GM19025 (cell line): Measurements from ENCODE around the gene MBNL3.
A peak's percentile ranks its signal among the peaks of the same experiment; 100 is the strongest.
"Not testable (repeated sequence)": the region's sequence is repeated elsewhere in the genome, so short reads cannot be mapped to it uniquely, and the experiment has no call there.

Experiments
- ATAC-seq: cut with Tn5 transposase; IDR thresholded peaks from one replicate; pipeline ENCODE4 v1.9.1; 2021; ENCODE audit warnings: mild to moderate bottlenecking, low read depth, moderate library complexity; ENCODE audit not compliant: unreplicated experiment

Gene MBNL3

GRCh38 chrX:132384301-132384700, 104.5 kb downstream of the MBNL3 start:
- ATAC-seq: no peak

DNA sequence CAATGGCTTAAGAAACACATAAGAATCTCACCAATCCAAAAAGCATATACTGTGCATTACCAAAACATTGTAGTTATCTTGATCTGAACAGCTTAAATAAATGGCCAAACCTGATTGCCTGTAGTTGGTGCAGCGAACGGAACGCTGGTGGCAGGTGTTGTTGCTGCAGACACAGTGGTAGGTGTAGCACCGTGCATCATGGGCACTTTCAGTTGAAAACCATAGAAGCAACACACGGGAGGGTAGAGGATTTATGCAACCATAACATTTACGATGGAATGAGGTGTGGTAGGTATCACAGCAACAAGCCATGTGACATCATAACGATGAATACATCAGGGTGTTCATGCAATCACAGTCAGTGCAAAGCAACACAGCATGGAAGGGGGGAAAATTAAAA, 106.8 kb downstream of the MBNL3 start:
- no peak for ATAC-seq

GRCh38 chrX:132378281-132378680, 110.6 kb downstream of the MBNL3 start:
- ATAC-seq: no peak

GRCh38 chrX:132375941-132376340, 112.9 kb downstream of the MBNL3 start:
- no peak for ATAC-seq

DNA sequence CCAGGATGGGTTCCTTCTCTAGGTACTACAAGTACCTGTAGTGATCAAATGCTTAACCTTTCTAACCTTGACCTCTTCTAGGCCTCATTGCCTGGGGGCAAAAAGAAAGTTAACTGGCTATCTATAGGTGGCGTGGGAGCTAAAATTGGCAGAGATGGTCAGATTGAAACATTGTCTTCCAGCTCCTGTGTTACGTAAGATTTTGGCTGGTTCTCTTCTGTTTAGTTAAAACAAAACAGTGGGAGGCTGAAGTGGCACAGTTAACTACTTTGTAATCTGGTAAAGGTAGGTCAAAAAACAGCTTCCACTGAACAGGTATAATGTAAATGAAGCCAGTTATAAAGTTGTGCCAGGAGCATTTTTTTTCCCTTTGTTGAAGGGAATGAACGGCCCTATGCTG, 115.2 kb downstream of the MBNL3 start:
- ATAC-seq: no peak

DNA sequence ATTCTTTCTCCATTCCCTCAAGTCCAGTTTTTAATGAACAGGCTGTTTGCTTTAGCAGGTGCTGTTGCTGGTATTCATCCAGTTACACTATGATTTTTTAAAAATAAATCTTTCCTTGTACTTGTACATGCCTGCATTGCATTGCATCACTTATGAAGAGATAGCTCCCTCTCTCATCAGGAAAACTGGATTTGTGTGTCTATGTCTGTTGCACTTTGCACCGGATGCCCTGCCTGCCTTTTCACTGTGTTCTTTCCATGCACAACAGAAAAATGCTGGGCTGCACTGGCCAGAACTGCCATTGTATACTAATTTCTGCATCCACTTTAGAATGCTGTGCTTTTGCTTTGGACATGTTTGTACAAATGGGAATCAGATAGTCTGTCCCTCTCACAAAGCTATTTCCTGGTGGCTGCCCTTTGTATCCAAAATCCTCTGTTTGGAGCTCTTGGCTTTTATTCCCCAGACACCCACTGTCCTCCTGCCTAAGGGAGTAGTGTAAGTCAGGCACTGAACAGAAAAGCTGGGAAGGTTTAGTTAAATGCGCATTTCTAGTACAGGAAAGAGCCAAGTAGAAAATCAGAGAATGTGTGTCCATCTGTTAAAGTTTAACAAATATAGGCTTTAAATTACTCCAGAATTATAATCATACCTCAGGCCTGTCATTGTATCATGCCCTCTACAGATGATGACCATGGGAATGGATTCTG, 119.1 kb downstream of the MBNL3 start:
- no peak for ATAC-seq

GRCh38 chrX:132367984-132368383, 120.9 kb downstream of the MBNL3 start:
- no peak for ATAC-seq

GRCh38 chrX:132367314-132367713, 121.5 kb downstream of the MBNL3 start:
- no peak for ATAC-seq

DNA sequence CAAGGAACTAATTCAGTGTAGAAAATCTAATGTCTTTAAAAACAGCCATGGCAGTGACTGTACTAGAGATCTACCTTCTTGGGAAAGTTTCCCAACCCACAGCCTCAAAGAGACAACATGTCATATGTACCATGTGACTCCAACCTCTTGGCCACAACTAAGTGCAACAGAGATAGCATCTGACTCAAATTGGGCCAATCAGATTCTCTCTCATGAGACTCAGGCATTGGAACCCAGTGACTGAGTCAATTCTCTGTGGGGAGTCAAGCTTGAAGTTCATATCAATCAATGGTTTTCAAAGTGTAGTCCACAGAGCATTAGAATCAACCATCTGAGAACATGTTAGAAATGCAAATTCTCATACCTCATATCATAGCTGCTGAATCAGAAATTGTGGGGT, 123.3 kb downstream of the MBNL3 start:
- ATAC-seq: no peak

GRCh38 chrX:132364313-132364712, 124.5 kb downstream of the MBNL3 start:
- ATAC-seq: no peak

GRCh38 chrX:132353430-132353829, 135.4 kb downstream of the MBNL3 start:
- no peak for ATAC-seq

- no peak for ATAC-seq
Measured at GRCh38 chrX:132336172-132336571, 152.7 kb downstream of the MBNL3 start.

GRCh38 chrX:132333351-132333750, 155.5 kb downstream of the MBNL3 start:
- ATAC-seq: peak; percentile 87

GRCh38 chrX:132331532-132331931, 157.3 kb downstream of the MBNL3 start:
- no peak for ATAC-seq

DNA sequence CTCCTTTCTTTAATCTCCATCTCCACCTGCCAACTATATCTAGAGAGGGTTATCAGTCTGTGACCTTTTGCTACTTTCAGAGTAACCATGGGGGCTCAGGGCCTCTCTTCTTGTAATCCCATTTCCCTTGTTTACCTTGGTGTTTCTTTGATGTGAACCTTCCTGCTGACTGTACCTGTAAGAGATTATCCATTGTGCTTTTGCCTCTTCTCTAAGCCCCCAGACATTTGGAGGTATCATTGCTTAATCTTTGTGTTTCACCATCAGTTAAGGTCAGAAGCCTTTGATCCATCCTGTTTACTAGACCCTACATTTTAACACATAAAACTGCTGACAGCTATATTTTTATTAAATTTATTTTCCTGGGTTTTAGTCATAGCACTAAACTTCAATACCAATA, 157.8 kb downstream of the MBNL3 start:
- ATAC-seq: no peak

- ATAC-seq: no peak
Measured at GRCh38 chrX:132330156-132330729, 158.6 kb downstream of the MBNL3 start.

GRCh38 chrX:132326960-132327359, 161.9 kb downstream of the MBNL3 start:
- ATAC-seq: not testable (repeated sequence)
